ENCODE measurements around the gene JAK1.

JAK1 gene

GRCh38 chr1:64967381-64967780 lies 1.0 kb upstream of the JAK1 start:
- Histone ChIP-seq H3K4me3 (ENCODE audit: low read depth, low read length) (no peak overlapping the region), H3K36me3 (replicated peaks) (no peaks in the 10 kb centered on the region), H3K27me3 (replicated peaks) (no peaks in the 10 kb centered on the region), H3K27ac (no peak overlapping the region)
- in situ Hi-C loops (cut with HindIII; ENCODE audit: low pct_ligation_motif_present, low sequenced_read_pairs): no loop called here
- no peak for DNase-seq
- TF ChIP-seq CTCF (IDR thresholded peaks at IDR 0.05; ENCODE audit: low read depth, low read length, missing control alignments): no peak

GRCh38 chr1:64965366-64966157 lies 787 bp downstream of the JAK1 start:
- Histone ChIP-seq H3K4me3 (ENCODE audit: low read depth, low read length) (peak overlapping the region; percentile 90), H3K27me3 (replicated peaks) (no peaks in the 10 kb centered on the region), H3K27ac (peak overlapping the region; percentile 86), H3K36me3 (replicated peaks) (no peaks in the 10 kb centered on the region)
- DNase-seq: peak; percentile 40
- in situ Hi-C loops (cut with HindIII; ENCODE audit: low pct_ligation_motif_present, low sequenced_read_pairs): no loop called here
- TF ChIP-seq CTCF (IDR thresholded peaks at IDR 0.05; ENCODE audit: low read depth, low read length, missing control alignments): no peak

- H3K27me3 ChIP-seq (replicated peaks): no peaks in the 10 kb centered on the region
- TF ChIP-seq CTCF (IDR thresholded peaks at IDR 0.05; ENCODE audit: low read depth, low read length, missing control alignments): no peak
- in situ Hi-C loops (cut with HindIII; ENCODE audit: low pct_ligation_motif_present, low sequenced_read_pairs): no loop called here
- H3K4me3 ChIP-seq (ENCODE audit: low read depth, low read length): no peak overlapping the region
- no peaks in the 10 kb centered on the region for H3K36me3 ChIP-seq (replicated peaks)
- DNase-seq: no peak
- no peak overlapping the region for H3K27ac ChIP-seq
These were observed 2.9 kb downstream of the JAK1 start for GRCh38 chr1:64963466-64963865.

- no peak overlapping the region for H3K4me3 ChIP-seq (ENCODE audit: low read depth, low read length)
- no peak for TF ChIP-seq CTCF (IDR thresholded peaks at IDR 0.05; ENCODE audit: low read depth, low read length, missing control alignments)
- H3K27me3 ChIP-seq (replicated peaks): no peaks in the 10 kb centered on the region
- no peak overlapping the region for H3K27ac ChIP-seq
- H3K36me3 ChIP-seq (replicated peaks): no peaks in the 10 kb centered on the region
- in situ Hi-C loops (cut with HindIII; ENCODE audit: low pct_ligation_motif_present, low sequenced_read_pairs): no loop called here
- DNase-seq: no peak
These were observed 3.9 kb downstream of the JAK1 start for GRCh38 chr1:64962441-64962840.

GRCh38 chr1:64961923-64962322 lies 4.4 kb downstream of the JAK1 start:
- in situ Hi-C loops (cut with HindIII; ENCODE audit: low pct_ligation_motif_present, low sequenced_read_pairs): no loop called here

More at GRCh38 chr1:64961923-64962322, 4.4 kb downstream of the JAK1 start:
- DNase-seq: no peak
- Histone ChIP-seq H3K4me3 (ENCODE audit: low read depth, low read length) (no peak overlapping the region), H3K27ac (no peak overlapping the region), H3K27me3 (replicated peaks) (no peaks in the 10 kb centered on the region), H3K36me3 (replicated peaks) (no peaks in the 10 kb centered on the region)
- no peak for TF ChIP-seq CTCF (IDR thresholded peaks at IDR 0.05; ENCODE audit: low read depth, low read length, missing control alignments)

Data from brain microvascular endothelial cell (primary cell).